ENCODE results near the gene ZNF276.
"Not testable (repeated sequence)": the region's sequence is repeated elsewhere in the genome, so short reads cannot be mapped to it uniquely, and the experiment has no call there.

DNA sequence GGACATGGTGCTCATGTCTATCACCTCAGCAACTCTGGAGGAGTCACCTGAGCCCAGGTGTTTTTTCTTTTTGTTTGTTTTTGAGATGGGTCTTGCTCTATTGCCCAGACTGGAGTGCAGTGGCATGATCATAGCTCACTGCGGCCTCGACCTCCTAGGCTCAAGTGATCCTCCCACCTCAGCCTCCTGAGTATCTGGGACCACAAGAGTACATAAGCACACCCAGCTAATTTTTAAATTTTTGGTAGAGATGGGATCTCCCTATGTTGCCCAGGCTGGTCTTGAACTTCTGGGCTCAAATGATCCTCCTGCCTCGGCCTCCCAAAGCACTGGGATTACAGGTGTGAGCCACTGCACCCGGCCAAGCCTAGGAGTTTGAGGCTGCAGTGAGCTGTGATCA, 31.7 kb upstream of the ZNF276 start:
- TF ChIP-seq, protein P1, sequence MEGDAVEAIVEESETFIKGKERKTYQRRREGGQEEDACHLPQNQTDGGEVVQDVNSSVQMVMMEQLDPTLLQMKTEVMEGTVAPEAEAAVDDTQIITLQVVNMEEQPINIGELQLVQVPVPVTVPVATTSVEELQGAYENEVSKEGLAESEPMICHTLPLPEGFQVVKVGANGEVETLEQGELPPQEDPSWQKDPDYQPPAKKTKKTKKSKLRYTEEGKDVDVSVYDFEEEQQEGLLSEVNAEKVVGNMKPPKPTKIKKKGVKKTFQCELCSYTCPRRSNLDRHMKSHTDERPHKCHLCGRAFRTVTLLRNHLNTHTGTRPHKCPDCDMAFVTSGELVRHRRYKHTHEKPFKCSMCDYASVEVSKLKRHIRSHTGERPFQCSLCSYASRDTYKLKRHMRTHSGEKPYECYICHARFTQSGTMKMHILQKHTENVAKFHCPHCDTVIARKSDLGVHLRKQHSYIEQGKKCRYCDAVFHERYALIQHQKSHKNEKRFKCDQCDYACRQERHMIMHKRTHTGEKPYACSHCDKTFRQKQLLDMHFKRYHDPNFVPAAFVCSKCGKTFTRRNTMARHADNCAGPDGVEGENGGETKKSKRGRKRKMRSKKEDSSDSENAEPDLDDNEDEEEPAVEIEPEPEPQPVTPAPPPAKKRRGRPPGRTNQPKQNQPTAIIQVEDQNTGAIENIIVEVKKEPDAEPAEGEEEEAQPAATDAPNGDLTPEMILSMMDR (IDR thresholded peaks at IDR 0.05), result not testable (repeated sequence)
- TF ChIP-seq TCF7L2 (IDR thresholded peaks at IDR 0.05; ENCODE audit: low read depth, low read length), result not testable (repeated sequence)

Data from Panc1 (cell line).